GM18873 (cell line): ENCODE measurements around the gene MCAT.
"Not testable (repeated sequence)": the region's sequence is repeated elsewhere in the genome, so short reads cannot be mapped to it uniquely, and the experiment has no call there.

Source experiments
- ATAC-seq: cut with Tn5 transposase; IDR thresholded peaks from one replicate; pipeline ENCODE4 v1.9.1; 2021; ENCODE audit warnings: mild to moderate bottlenecking, moderate library complexity, moderate number of reproducible peaks; ENCODE audit not compliant: unreplicated experiment, low FRiP score

Gene MCAT

DNA sequence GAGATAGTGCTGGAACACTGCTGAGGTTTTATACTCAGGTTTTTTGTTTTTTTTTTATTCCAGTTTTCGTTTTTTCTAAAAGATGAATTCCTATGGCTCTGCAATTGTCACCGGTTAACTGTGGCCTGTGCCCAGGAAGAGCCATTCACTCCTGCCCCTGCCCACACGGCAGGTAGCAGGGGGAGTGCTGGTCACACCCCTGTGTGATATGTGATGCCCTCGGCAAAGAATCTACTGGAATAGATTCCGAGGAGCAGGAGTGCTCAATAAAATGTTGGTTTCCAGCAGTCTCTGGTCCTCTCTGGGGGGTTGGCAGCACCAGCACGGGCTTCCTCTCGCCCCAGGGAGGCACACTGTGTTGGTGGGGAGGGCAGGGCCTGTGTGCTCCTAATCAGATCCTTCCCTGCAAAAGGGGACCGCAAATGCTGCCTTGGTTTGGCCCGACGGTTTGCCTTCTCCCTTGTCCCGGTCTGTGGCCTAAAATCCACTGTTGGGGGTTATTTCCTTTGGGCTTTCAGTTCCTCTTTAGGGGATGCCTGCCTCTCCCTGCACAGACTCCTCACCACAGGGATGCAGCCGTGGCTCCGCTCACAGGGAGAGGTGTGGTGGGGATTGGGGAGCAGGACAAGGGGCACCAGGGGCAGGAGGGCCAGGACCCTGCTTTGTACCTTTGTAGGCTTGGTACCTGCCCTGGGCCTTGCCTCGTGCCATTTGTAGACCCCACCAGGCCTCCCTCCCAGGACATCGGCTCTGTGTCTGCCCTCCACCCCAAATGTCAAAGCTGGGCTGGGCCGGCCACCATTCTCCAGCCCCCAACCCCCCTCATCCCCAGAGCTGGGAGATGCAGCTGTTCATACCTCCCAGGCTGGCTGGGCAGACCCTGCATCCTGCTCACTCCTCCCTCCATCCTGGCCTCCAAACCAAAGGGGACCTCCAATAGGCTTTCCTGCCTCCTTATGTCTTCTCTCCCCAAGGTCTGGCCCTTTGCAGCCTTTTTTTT, 13.5 kb downstream of the MCAT start:
- no peak for ATAC-seq

DNA sequence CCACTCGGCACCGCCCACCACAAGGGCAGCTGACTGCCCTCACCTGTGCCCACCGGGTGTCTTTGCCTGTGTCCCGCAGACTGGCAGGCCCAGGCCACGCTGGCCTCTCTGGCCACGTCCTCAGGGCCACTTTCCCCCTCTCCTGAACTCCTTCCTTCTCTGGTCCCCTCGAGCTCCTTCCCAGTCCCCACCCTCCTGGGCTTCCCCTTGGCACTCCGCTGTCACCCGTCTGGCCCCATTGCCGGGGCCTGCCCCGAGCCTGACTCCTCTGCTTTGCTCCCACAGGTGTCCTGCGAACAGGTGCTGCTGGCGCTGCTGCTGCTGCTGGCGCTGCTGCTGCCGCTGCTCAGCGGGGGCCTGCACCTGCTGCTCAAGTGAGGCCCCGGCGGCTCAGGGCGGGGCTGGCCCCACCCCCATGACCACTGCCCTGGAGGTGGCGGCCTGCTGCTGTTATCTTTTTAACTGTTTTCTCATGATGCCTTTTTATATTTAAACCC, 14.2 kb downstream of the MCAT start:
- no peak for ATAC-seq

DNA sequence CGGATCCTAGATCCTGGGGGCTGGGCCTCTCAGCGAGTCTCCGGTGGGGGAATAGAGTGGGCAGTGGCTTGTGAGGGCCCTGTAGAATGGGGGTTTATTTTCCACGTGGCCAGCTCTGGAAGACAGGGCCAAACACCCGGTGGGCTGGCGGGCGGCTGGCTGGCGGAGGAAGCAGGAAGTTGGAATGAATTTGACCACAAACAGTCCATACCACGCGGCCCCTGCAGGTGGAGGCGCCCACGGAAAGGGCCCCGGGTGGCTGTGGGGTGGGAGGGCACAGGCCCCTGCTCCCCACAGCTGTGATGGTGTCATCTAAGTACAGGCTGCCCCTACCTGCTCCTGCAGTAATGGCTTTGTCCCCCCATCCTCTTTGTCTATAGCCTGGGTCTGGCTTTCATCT, 15.1 kb downstream of the MCAT start:
- no peak for ATAC-seq

DNA sequence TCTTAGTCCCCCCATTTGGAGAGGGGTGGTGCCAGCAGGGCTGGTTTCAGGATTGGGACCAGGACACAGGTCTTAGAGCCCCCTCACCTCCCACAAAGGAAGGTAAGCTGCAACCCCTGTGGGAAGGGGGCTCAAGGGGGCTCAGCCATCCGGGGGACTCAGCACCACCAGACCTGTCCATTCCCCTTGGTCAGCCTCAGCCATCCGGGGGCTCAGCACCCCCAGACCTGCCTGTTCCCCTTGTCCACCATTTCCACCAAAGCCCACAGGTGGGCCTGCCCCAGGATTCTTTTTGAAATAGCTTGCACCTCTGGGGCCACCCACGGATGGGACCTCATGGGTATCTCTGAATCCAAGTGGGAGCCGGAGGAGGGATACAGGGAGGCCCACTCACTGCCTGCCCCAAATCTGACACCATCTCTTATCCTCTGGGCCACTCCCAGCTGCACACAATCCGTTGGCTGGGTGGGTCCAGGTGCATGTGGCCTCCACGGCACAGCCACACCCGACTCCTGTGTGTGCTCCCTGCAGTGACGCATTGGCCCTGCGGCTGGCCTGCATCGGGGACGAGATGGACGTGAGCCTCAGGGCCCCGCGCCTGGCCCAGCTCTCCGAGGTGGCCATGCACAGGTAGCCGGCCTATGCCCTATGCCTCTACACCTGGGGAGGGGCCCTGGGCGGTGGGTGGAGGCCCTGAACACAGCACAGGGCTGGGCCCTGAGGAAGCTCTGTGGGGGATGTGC, 15.9 kb downstream of the MCAT start:
- ATAC-seq: no peak

DNA sequence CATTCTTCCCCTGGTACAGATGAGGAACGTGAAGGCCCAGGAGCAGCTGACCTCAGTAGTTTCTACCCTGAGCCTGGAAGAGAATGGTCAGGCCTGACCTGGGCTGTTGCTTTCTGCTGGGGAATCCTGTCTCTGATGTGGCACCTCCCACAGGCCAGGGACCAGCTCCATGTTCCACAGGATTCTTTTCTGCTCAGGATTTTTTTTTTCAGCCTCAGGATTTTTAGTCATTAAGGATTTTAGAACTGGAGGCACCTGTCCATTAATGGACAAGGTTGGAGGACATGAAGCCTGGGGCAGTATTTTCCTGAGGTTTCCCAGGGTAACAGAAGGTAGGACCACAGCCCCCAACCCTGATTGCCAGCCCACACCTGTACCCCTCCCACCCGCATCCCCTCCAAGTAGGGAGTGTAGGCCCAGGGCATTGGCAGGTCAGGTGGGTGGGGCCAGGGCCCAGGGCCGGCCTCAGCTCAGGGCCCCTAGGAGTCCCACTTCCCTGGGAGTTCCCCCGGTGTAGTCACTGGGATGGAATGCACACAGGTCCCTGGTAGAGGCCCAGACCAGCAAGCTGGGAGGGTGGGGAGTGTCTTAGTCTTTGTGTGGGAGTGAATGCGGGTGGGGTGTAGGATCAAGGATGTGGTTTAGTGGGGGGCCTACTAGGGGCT, 16.6 kb downstream of the MCAT start:
- no peak for ATAC-seq

DNA sequence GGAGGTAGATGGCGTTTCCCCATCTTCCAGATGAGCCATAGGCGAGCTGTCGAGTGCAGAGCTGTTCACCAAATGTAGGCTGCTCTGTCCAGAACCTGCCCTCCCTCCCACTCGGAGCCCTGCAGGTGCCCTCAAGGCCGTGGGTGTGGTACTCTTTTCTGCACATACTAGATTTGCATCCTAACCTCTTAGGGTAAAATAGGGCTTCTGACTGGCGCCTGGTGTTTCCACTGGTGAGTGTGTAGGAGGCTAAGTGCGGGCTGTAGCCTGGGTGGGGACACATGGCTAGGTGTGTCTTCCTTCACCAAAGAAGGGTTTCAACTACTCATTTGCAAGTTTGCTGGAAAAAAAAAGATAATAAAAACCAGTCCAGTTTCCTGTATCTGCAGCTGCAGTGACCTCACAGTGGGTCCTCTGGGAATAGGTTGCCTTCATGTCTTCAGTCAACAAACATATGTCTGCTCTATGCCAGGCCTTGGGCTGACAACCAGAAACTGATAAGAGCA, 24.2 kb downstream of the MCAT start:
- peak; percentile 63 for ATAC-seq

DNA sequence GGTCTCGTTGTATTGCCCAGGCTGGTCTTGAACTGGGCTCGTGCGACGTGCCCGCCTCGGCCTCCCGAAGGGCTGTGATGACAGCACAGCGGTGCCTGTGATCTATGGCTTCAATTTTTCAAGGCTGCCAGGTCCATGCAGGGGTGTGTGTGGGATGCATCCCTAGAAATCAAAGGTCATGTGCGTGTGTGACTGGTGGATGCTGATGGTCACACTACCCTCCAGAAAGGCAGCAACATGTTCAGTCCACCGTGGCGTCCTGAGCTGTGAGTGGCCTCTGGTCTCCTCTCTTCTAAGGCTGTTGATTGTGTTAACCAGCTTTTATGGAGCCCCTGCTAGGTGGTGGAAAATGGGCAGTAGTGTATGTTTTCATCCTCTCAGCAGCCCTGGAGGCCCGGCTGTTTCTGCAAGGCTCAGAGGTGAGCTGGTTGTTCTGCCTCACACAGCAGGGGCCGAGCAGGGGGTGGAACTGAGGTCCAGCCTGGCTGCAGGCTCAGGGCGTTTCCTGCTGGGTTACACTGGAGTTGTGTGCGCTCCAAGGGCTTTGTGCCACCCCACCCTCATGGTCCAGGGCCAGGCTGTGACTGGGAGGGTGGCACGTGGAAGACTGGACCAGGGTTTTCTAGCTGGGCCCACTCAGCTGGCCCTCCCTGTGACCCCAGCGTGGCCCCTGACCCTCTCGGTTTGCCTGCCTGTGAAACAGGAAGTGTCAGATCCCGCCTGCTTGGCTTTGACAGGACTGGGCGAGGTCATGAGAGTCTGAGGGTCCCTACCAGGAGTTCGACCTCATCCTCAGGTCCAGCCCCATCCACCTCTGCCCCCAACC, 25.0 kb downstream of the MCAT start:
- ATAC-seq: no peak

DNA sequence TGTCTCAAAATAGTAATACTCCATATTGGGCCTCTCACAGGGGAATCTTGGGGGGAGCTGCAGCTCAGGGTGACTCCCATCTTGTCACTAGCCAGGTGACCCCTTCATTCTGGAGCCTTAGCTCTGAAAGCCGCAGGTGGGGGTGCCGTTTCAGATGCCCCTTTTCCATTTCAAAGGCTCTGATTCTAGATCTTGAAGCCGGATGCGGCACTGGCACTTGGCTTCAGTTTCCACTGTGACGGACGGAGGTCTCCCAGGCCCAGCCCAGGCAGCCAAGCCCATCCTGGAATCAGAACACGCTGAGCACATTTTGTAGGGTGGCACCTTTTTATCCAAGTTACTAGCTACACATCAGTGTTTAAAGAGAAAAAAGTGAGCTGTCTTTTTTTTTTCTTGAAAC, 26.3 kb downstream of the MCAT start:
- no peak for ATAC-seq

DNA sequence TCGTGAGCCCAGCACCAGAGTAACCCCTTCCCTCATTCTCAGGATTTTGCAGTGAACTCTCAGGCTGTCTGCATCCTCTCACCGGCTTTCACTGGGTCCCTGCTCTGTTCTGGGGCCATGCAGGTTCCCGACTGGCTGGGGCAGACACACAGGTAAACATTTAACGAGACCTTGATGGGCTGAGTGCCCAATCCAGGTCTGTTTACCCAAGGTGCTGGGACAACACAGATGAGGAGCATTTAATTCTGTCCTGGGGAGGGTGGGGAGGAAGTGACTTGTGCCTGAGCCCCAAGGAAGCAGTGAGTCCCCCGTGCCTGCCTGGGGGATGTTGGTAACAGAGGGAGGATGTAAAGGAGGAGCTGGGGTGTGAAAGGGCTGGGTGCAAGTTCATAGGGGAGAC, 28.2 kb downstream of the MCAT start:
- ATAC-seq: no peak

DNA sequence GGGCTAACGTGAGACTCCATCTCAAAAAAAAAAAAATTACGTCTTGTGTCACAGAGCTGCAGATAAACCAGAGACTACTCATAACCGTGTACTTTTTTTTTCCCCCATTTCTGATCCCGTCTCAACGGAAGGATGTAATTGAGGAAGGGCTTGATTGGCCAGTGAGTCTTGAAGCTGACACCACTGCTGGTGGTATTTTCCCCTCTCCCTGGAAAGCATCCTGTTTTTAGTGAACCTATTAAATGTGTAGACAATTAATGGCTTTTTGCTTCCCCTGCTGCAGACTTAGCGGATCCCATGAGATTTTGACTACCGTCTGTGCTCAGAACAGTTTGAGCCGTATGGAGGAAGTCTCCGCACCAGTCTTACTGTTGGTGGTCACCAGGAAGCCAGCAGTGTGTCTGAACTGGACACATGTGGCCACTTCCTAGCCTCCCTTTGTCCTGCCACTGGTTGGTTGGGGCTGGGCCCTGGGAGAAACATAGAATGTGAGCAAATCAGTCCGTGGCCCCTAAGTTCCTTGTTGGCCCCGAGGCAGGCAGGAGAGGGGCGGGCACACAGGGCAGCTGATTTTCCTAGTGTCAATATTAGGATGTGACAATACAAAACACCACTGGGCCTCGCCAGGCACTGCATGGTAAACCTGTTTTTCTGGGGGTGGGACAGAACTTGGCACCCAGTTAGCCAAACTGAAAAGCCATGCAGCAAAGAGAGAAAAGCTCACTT, 29.5 kb downstream of the MCAT start:
- no peak for ATAC-seq

DNA sequence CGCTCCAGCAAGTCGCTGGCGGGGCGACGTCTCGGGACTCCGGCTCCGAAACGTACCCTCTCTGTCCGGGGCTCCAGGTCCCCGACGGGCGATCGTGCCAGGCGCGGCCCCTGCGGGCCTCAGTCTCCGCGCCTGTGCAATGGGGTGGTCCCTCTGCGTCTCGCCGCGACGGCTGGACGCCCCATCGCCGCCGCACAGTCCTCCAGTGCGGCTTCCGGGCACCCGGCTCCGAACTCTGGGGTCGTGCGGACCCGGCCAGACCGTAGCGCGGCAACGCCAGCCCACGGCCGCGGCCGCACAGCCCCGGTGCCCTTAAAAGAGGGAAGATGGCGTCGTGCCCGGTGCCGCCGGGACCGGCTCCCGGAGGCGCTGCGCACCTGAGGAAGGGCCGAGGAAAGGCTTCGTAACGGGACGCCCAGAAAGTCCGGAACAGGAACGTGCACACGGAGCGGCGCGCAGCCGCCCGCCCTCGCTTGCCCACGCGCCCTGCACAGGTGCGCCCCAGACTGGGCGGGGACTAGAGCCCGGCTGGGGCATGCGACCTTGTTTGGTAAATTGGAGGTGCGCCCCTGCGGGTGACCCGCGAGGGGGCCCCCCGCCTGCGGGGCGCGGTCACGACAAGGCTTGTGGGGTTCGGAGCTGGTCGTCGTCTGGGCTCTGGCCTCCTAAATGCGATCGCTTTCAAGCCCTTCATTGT, 32.1 kb downstream of the MCAT start:
- ATAC-seq: no peak

DNA sequence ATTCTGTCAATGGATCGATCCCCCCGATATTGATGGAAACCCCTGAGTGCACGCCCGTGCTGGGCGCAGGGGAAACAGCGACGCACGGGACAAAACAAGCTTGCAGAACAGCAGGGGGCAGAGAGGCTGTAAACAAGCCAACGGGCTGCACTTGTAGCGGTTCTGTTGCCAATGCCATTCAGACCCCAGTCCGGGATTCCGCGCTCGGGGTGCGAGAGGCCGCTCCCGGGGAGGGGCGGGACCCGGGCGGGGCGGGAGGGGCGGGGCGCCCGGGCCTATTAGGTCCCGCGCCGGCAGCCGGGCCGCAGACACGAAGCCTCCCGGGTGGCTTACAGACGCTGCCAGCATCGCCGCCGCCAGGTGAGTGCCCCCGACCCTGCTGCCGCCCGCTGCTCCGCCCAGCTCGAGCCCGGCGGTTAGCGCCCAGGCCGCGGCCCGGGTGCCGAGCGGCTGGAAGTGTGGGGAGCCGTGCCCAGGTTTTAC, 32.7 kb downstream of the MCAT start, which contains the start of gene BIK:
BIK (plus strand) TSS at position 307 of the 483 bp plus-strand sequence. CDS start 13,273 bp downstream, outside the sequence.
- ATAC-seq: no peak

DNA sequence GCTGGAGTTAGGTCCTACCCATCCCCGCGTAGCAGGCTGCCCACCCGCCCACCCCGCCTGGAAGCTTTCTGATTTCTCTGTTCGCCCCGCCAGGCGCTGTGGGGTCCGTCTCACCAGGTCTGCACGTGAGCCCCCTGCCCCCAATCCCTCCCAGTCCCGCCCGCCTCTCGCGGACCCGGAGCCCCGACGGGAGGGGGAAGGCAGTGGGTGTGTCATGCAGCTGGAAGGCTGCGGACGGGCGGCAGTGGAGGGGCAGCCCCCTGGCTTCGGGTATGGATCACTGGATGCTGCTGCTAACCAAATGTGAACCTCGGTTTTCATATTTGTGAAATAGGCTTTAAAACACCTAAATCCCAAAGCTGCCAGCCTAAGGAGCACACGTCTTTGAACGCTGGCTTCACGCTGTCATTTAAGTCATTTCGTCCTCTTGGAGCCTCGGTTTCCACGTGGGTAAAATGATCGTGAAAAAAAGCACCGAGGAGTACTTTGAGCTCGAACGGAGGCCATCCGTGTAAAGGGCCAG, 33.2 kb downstream of the MCAT start:
- ATAC-seq: no peak

DNA sequence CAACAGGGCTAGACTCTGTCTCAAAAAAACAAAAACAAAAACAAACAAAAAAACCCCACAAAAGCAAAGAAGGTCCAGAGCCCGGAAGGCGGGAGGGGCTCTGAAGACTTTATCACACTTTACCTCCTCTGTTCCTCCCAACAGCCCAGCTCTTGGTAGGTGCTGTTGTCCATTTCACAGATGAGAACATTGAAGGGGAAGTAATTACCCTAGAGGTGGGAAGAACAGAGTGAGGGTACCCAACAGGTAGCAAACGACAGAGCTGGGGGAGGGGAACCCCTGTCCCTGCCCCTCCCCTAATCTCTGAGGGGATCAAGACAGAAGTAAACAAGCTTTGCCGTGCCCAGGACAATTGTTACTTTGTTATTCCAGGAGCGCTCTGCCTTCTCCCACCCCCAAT, 33.7 kb downstream of the MCAT start:
- no peak for ATAC-seq

DNA sequence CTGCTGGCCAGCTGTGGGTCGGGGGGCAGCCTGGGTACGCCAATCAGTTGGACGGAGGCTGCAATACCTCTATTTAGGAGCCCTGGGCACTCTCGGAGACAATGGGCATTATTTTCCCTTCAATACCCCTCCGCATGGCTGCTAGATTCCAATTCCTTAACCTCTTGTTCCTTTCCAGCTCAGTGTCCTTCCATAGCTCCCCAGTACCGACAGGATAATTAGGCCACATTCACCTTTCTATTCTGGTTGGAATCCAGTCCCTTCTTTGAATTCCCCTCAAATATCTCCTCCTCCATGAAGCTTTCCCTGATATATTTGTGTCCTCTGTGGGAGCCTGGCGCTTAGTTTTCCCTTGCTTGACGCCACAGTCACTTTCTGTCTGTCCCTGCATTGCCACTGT, 36.9 kb downstream of the MCAT start:
- no peak for ATAC-seq

DNA sequence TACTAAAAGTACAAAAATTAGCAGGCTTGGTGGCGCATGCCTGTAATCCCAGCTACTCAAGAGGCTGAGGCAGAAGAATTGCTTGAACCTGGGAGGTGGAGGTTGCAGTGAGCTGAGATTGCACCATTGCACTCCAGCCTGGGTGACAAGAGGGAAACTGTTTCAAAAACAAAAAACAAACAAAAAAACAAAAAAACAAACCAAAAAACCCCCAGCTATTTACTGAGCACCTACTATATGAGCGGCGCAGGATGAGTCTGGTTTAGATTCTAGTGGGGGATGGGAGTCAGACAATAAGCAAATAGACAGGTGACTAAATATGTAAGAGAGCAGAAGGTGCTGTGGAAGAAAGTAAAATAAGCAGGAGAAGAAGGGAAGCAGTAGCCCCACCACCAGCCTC, 38.2 kb downstream of the MCAT start:
- not testable (repeated sequence) for ATAC-seq

DNA sequence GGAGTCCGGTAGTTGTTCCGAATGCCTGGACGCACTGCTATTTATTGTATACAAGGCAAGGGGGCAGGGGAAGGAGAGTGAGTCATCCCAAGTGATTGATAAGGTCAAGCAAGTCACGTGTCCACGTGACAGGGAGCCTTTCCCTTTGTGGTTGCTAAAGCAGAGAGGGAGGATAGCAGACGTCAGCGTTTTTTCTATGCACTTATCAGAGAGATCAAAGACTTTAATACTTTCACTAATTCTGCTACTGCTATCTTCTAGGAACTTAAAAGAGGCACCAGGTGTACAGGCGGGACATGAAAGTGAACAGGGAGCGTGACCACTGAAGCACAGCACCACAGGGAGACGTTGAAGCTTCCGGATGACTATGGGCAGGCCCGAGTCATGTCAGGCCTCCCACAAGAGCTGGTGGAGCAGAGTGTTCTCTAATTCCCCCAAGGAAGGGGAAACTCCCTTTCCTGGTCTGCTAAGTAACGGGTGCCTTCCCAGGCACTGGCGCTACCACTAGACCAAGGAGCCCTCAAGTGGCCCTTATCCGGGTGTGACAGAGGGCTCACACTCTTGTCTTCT, 39.1 kb downstream of the MCAT start:
- not testable (repeated sequence) for ATAC-seq

DNA sequence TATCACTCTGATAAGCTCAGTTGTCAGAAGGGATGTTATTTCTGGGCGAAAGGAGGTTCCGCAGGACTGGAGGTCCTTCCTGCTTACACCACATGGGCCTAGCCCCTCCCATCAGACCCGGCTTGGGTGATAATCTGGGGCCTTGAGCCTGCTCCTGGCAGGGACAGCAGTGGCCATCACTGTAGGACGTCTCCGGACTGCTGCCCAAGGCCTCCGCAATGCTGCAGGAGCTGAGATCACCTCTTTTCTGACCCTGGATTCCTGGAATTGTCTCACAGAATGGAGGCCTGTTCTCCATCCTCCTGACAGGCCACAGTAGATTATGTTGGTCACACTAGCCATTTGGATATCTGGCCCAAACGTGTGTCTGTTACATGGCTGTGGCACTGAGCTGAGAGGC, 41.9 kb downstream of the MCAT start:
- no peak for ATAC-seq
